HG03159 (cell line): ENCODE measurements around the gene ZNF124.

Experiments
- ATAC-seq: cut with Tn5 transposase; IDR thresholded peaks from one replicate; pipeline ENCODE4 v1.9.1; 2021; ENCODE audit warnings: mild to moderate bottlenecking, moderate library complexity; ENCODE audit not compliant: unreplicated experiment

The ZNF124 gene

GRCh38 chr1:247114351-247115140 is 57.3 kb downstream of the ZNF124 start:
- no peak for ATAC-seq

DNA sequence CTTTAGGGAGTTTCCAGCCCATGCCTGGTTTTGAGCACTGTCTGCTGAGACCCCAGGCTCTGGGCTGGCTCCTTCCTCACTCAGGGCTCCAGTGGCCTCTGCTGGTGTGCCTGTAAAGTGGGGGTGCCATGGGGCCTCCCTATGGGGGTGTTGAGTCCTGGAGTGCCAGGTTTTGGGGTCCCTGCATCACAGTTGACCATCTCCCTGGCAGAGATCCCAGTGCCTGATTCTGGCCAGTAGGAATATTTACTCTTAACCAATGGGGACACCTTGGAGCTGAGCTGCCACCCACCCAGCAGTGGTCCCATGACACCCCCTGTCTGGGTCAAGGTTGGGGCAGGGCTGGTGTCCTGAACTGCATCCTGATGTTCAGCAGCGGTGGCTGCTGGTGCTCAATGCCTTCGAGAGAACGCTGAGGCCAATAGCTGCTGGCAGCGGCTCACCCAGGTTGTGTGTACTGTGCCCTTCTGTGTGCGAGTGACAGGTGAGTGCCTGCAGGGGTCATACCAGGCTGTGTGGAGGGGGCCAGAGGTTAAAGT is 58.0 kb downstream of the ZNF124 start:
- no peak for ATAC-seq

GRCh38 chr1:247113094-247113497 is 58.7 kb downstream of the ZNF124 start:
- no peak for ATAC-seq

- no peak for ATAC-seq
Observed at GRCh38 chr1:247112479-247112781, 59.4 kb downstream of the ZNF124 start.

- ATAC-seq: no peak
Observed at GRCh38 chr1:247111700-247112478, 59.9 kb downstream of the ZNF124 start.

GRCh38 chr1:247111259-247111699 is 60.5 kb downstream of the ZNF124 start:
- ATAC-seq: no peak

DNA sequence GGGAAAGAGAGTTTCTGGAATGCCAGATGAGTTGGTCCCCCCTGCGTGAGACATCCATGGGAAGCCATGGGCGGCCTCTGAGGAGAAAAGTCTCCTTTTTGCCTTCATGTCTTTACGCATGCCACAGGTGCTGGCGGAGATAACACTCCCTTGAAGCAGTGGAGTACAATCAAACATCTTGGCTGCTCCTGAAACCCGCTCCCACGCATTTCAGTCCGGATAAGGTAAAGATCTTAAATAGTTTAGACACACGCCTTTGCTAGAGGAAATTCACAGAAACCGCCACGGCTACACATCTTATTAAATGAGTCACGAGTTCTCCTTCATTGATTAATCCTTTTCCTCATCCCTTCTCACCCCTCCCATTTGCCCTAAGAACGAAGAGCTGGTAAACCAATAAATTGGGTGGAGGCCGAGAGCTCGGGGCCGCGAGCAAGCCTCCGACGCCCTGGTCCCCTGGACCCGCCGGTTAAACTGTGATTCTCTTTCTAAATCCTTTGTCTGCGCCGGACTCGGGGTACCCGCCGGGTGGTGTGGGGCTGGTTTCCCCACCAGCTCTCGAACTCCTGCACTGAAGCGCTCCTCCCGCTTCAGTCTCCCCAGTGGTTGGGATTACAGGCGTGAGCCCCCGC is 61.1 kb downstream of the ZNF124 start:
- ATAC-seq: no peak

DNA sequence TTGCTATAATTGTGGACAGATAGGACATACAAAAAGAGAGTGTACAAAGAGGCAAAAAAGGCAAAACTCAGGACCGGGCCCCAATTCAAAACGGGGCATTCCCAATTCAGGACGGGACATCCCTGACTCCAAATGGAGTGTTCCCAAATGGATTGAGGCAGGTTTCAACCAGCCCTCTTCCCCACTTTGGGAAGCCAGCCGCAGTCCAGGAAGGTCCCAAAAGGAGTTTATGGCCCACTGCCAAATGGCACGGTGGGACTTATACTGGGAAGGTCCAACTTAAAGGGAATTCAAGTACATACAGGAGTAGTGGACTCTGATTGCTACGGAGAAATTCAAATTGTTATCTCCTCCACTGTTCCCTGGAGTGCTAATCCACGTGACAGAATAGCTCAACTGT is 64.1 kb downstream of the ZNF124 start:
- no peak for ATAC-seq

GRCh38 chr1:247105966-247106365 is 65.9 kb downstream of the ZNF124 start:
- ATAC-seq: no peak
